KMS-11 (cell line): Measurements from ENCODE around the gene ACAD9.
"Not testable (repeated sequence)": the region's sequence is repeated elsewhere in the genome, so short reads cannot be mapped to it uniquely, and the experiment has no call there.

Source experiments
- H2AFZ ChIP-seq: fragments of 200-600 bp; sonication (generic); 2 replicates; pipeline ENCODE4 v1.6.1; 2016; ENCODE audit warnings: antibody characterized with exemption, mixed run types, low read depth
- H3K27ac ChIP-seq: fragments of 200-600 bp; sonication (generic); 2 replicates; pipeline ENCODE4 v1.6.1; 2016; ENCODE audit warnings: mild to moderate bottlenecking, mixed run types
- H3K27me3 ChIP-seq: fragments of 200-600 bp; sonication (generic); 2 replicates; pipeline ENCODE4 v1.6.1; 2017; ENCODE audit warnings: mild to moderate bottlenecking, low read depth, mixed run types, moderate library complexity; ENCODE audit not compliant: insufficient read depth
- H3K36me3 ChIP-seq: fragments of 200-600 bp; sonication (generic); 2 replicates; pipeline ENCODE4 v1.6.1; 2017; ENCODE audit warnings: mild to moderate bottlenecking, mixed run types; ENCODE audit not compliant: insufficient read depth
- H3K4me1 ChIP-seq: fragments of 200-600 bp; sonication (generic); 2 replicates; pipeline ENCODE4 v1.6.1; 2016; ENCODE audit warnings: mild to moderate bottlenecking, low read depth, mixed run types; ENCODE audit not compliant: poor library complexity, severe bottlenecking
- H3K4me2 ChIP-seq: fragments of 200-600 bp; sonication (generic); 2 replicates; pipeline ENCODE4 v1.7.0; 2016; ENCODE audit warnings: mild to moderate bottlenecking, mixed run types
- H3K4me3 ChIP-seq: fragments of 200-600 bp; sonication (generic); IDR thresholded peaks from 2 replicates; pipeline ENCODE4 v1.6.1; 2017; ENCODE audit warnings: low read depth, low read length, mixed read lengths; ENCODE audit not compliant: insufficient read depth
- H3K79me2 ChIP-seq: fragments of 200-600 bp; sonication (generic); 2 replicates; pipeline ENCODE4 v1.6.1; 2016; ENCODE audit warnings: low read depth, mixed run types; ENCODE audit not compliant: insufficient read depth
- H3K9ac ChIP-seq: fragments of 200-600 bp; sonication (generic); 2 replicates; pipeline ENCODE4 v1.6.1; 2016; ENCODE audit warnings: mild to moderate bottlenecking, mixed run types
- H4K20me1 ChIP-seq: fragments of 200-600 bp; sonication (generic); 2 replicates; pipeline ENCODE4 v1.6.1; 2016; ENCODE audit warnings: mild to moderate bottlenecking, mixed run types; ENCODE audit not compliant: insufficient read depth
- TF ChIP-seq, protein P1 (sequence below): fragments of 200-600 bp; sonication (generic); conservative IDR thresholded peaks from 2 replicates; pipeline ENCODE4 v1.6.1; 2017; ENCODE audit warnings: low read depth, mild to moderate bottlenecking, antibody characterized with exemption, low read length, moderate library complexity, mixed read lengths

Gene ACAD9

DNA sequence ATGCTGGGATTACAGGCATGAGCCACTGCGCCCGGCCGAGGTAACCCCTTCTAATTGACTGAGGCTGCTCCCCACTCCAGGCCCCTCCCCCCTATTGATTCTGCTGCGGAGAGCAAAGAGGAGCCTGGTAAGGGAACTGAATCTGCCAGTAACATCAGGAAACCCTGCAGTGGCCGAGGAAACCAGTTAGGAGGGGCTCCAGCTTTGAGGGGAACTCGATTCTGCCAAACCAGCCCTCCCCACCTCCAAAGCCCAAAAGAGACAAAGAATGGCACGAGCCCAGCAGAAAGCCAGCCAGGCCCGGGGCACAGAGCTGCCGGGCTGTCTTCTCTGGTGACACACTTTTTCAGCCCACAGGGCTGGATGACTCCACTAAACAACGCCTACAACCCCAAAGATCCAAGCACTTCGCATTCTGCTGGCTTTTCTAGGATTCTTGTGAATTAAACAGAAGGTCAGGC is 15.0 kb upstream of the ACAD9 start:
- Histone ChIP-seq H3K36me3 (no peaks in the 10 kb centered on the region), H3K79me2 (no peaks in the 10 kb centered on the region), H3K4me2 (no peak overlapping the region), H3K4me3 (no peak overlapping the region), H2AFZ (no peak overlapping the region), H4K20me1 (no peaks in the 10 kb centered on the region), H3K27me3 (no peaks in the 10 kb centered on the region), H3K9ac (no peak overlapping the region), H3K4me1 (no peaks in the 10 kb centered on the region), H3K27ac (no peak overlapping the region)
- TF ChIP-seq, protein P1, sequence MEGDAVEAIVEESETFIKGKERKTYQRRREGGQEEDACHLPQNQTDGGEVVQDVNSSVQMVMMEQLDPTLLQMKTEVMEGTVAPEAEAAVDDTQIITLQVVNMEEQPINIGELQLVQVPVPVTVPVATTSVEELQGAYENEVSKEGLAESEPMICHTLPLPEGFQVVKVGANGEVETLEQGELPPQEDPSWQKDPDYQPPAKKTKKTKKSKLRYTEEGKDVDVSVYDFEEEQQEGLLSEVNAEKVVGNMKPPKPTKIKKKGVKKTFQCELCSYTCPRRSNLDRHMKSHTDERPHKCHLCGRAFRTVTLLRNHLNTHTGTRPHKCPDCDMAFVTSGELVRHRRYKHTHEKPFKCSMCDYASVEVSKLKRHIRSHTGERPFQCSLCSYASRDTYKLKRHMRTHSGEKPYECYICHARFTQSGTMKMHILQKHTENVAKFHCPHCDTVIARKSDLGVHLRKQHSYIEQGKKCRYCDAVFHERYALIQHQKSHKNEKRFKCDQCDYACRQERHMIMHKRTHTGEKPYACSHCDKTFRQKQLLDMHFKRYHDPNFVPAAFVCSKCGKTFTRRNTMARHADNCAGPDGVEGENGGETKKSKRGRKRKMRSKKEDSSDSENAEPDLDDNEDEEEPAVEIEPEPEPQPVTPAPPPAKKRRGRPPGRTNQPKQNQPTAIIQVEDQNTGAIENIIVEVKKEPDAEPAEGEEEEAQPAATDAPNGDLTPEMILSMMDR, result no peak

DNA sequence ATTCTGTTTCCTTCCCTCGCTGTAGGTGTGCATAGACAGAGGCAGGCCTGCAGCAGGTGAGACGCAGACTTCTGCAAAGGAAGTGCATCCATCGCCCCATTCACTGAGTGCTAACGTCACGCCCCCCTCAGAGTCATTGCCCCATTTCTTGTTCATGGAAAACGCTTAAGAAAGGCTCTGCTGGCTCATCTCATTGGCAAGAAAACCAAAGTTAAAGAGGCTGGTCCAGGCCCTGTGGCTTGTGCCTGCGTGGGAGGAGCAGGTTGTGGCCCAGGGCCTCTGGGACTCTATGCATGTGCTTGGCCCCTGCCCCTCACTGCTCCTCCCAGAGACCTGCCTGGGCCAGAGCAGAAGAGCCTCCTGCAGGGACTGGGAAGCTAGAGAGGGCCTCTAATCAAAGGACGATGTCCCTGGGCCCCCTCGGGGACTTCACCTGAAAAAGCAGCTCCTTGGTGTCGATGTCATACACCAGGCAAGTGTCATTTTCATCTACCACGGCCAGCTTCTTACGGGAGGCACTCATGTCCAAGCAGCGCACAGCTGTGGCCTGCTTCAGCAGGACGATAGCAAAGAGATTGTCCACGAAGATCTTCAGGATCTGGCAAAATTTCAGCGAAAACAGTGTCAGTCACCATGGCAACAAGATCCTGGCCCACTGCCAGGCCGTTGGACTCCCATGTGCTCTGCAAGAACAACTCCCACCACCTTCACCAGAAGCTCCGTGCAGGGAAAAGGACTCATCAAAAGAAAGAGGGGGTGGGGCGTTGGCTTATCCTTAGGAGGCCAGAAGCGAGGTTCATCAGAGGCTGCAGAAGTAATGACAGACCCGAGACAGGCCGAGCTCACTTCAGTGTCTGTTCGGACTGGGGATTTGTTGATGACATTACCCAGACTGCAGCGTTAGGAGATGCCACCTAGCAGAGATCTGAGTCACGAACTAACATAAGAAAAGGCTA is 14.3 kb upstream of the ACAD9 start:
- not testable (repeated sequence) for H3K4me3 ChIP-seq, H3K4me2 ChIP-seq, H3K27ac ChIP-seq, H3K27me3 ChIP-seq, H3K4me1 ChIP-seq, H2AFZ ChIP-seq, H3K36me3 ChIP-seq, H3K79me2 ChIP-seq, H4K20me1 ChIP-seq, H3K9ac ChIP-seq

DNA sequence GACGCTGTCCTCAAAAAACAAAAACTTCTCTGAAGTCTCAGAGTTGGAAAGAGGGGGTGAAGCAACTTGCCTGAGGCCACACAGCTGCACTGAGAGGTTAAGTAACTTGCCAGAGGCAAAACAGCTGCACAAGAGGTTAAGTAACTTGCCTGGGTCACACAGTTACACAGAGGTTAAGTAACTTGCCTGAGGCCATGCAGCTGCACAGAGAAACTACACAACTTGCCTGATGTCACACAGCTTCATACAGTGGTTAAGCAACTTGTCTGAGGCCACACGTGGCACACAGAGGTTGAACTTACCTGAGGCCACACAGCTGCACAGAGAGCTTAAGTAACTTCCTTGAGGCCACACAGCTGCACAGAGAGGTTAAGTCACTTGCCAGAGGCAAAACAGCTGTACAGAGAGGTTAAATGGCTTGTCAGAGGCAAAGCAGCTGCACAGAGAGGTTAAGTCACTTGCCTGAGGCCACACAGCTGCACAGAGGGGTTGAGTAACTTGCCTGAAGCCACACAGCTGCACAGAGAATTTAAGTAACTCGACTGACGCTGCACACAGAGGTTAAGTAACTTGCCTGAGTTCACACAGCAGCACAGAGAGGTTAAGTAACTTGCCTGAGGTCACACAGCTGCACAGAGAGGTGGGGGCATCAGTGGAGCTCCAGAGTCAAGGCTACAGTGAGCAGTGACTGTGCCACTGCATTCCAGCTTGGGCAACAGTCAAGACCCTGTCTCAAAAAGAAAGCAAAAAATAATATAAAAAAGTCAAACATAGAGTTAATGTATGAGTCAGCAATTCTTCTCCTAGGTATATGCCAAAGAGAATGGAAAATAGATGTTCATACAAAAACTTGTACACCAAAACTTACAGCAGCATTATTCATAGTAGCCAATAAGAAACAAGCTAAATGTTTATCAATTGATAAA is 12.0 kb upstream of the ACAD9 start:
- no peak overlapping the region for H3K4me2 ChIP-seq
- H3K79me2 ChIP-seq, result no peaks in the 10 kb centered on the region
- H3K36me3 ChIP-seq, result no peaks in the 10 kb centered on the region
- no peaks in the 10 kb centered on the region for H4K20me1 ChIP-seq
- H3K27ac ChIP-seq, result no peak overlapping the region
- no peaks in the 10 kb centered on the region for H3K4me1 ChIP-seq
- no peak overlapping the region for H3K9ac ChIP-seq
- no peak overlapping the region for H2AFZ ChIP-seq
- no peak overlapping the region for H3K4me3 ChIP-seq
- no peaks in the 10 kb centered on the region for H3K27me3 ChIP-seq
- TF ChIP-seq, protein P1, result no peak

DNA sequence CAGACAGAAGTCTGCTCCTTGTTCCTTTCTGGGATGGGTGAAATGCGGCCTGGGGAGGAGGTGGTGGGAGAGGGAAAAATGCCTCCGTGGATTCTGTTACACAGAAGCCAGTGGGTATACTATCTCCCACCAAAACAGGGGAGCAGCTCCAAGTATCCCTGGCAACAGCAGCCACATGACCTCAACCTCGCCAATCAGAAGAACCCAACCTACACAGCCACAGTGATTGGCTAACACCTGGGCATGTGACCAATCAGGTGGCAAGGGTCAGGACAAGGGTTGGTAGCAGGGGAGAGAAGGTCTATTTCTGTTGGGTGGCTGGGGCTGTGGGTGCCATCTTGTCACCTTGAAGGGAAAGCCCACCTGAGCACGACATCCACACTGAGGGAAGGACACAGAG is 9.1 kb upstream of the ACAD9 start:
- H3K79me2 ChIP-seq, result no peaks in the 10 kb centered on the region
- no peak overlapping the region for H3K4me3 ChIP-seq
- TF ChIP-seq, protein P1, result no peak
- no peaks in the 10 kb centered on the region for H4K20me1 ChIP-seq
- H3K4me1 ChIP-seq, result no peaks in the 10 kb centered on the region
- H3K4me2 ChIP-seq, result no peak overlapping the region
- H2AFZ ChIP-seq, result no peak overlapping the region
- no peaks in the 10 kb centered on the region for H3K36me3 ChIP-seq
- H3K27ac ChIP-seq, result no peak overlapping the region
- H3K27me3 ChIP-seq, result no peaks in the 10 kb centered on the region
- no peak overlapping the region for H3K9ac ChIP-seq
